Keratinocyte (primary cell): ENCODE measurements around the gene PKP4. TPM values are rescaled to one million over a fixed set of nuclear protein-coding genes. Genes with fewer than 3 reads are reported as not detected.
"Not testable (repeated sequence)": the region's sequence is repeated elsewhere in the genome, so short reads cannot be mapped to it uniquely, and the experiment has no call there.

Experiments
- DNase-seq: peaks from one replicate; pipeline ENCODE4 v3.0.0-alpha.2; 2011; ENCODE audit warnings: low read depth, missing footprints, low spot score
- FAIRE-seq: peaks from 2 replicates; lab custom pipeline; 2011; peaks lifted over from hg19 to GRCh38; lab: Jason Lieb, UNC
- H2AFZ ChIP-seq: 2 replicates; pipeline ENCODE4 v1.6.0; 2012; ENCODE audit warnings: low read length, control low read depth, inconsistent platforms; ENCODE audit not compliant: control insufficient read depth
- H3K27ac ChIP-seq: 2 replicates; pipeline ENCODE4 v1.5.1; 2011; ENCODE audit warnings: low read length; ENCODE audit not compliant: control insufficient read depth, insufficient read depth
- H3K27me3 ChIP-seq: 3 replicates; pipeline ENCODE4 v1.6.0; 2011; ENCODE audit warnings: low read length; ENCODE audit not compliant: control insufficient read depth, insufficient read depth; ENCODE audit errors: extremely low read depth
- H3K36me3 ChIP-seq, 2 experiments: 2 replicates in 1 of 2; 3 replicates in 1 of 2; pipeline ENCODE4 v1.5.1; 2011; ENCODE audit warnings: low read length in 2 of 2, mild to moderate bottlenecking in 1 of 2; ENCODE audit not compliant: control insufficient read depth in 2 of 2, insufficient read depth in 2 of 2; ENCODE audit errors: extremely low read depth in 1 of 2
- H3K4me1 ChIP-seq: 3 replicates; pipeline ENCODE4 v1.5.1; 2011; ENCODE audit warnings: low read length; ENCODE audit not compliant: control insufficient read depth, insufficient read depth; ENCODE audit errors: extremely low read depth
- H3K4me2 ChIP-seq: 3 replicates; pipeline ENCODE4 v1.6.0; 2011; ENCODE audit warnings: low read depth, low read length; ENCODE audit not compliant: control insufficient read depth, insufficient read depth; ENCODE audit errors: extremely low read depth
- H3K4me3 ChIP-seq, 3 experiments: fragments of 200-600 bp in 1 of 3; sonication (generic) in 1 of 3; 2 replicates in 2 of 3; 3 replicates in 1 of 3; pipeline ENCODE4 v1.5.1; 2011 to 2016; ENCODE audit warnings: low read length in 3 of 3, mild to moderate bottlenecking in 3 of 3, control low read depth in 2 of 3, inconsistent platforms in 1 of 3, low read depth in 1 of 3, mixed read lengths in 1 of 3, mixed run types in 1 of 3, moderate library complexity in 1 of 3; ENCODE audit not compliant: control insufficient read depth in 2 of 3, insufficient read depth in 2 of 3; ENCODE audit errors: extremely low read depth in 1 of 3
- H3K79me2 ChIP-seq: 2 replicates; pipeline ENCODE4 v1.6.0; 2012; ENCODE audit warnings: low read length; ENCODE audit not compliant: control insufficient read depth, insufficient read depth
- H3K9ac ChIP-seq: 3 replicates; pipeline ENCODE4 v1.6.0; 2011; ENCODE audit warnings: low read length; ENCODE audit not compliant: control insufficient read depth, insufficient read depth; ENCODE audit errors: extremely low read depth
- H3K9me1 ChIP-seq: 3 replicates; pipeline ENCODE4 v1.6.0; 2011; ENCODE audit warnings: low read length; ENCODE audit not compliant: control insufficient read depth, insufficient read depth; ENCODE audit errors: extremely low read depth
- H3K9me3 ChIP-seq: 2 replicates; pipeline ENCODE4 v1.5.1; 2012; ENCODE audit warnings: low read depth, low read length; ENCODE audit not compliant: control insufficient read depth
- H4K20me1 ChIP-seq: 3 replicates; pipeline ENCODE4 v1.6.0; 2011; ENCODE audit warnings: low read length; ENCODE audit not compliant: control insufficient read depth, insufficient read depth; ENCODE audit errors: extremely low read depth
- CTCF ChIP-seq, 3 experiments: IDR thresholded peaks in 1 of 3; conservative IDR thresholded peaks in 1 of 3; optimal IDR thresholded peaks in 1 of 3; 2 replicates in 2 of 3; 3 replicates in 1 of 3; pipeline versions ENCODE3 to v1.5.1; 2011; ENCODE audit warnings: low read length in 3 of 3, mild to moderate bottlenecking in 3 of 3, moderate library complexity in 2 of 3, control low read depth in 1 of 3, inconsistent platforms in 1 of 3; ENCODE audit not compliant: insufficient read depth in 2 of 3; ENCODE audit errors: extremely low read depth in 1 of 3
- EZH2 ChIP-seq: IDR thresholded peaks from one replicate; pipeline ENCODE4 v1.6.1; 2012; ENCODE audit warnings: inconsistent platforms, mild to moderate bottlenecking, low read length, moderate library complexity
- dilution Hi-C: fragments of 300-500 bp; cut with MboI; formaldehyde crosslinking; loops from one replicate; pipeline ENCODE4 v1.7.0; 2020; ENCODE audit warnings: low sequenced_read_pairs; ENCODE audit not compliant: extremely low pct_ligation_motif_present
- polyA plus RNA-seq, 5 experiments: library from polyadenylated mRNA; depleted of rRNA in 3 of 5; stranded (reverse) in 3 of 5; stranded (forward) in 1 of 5; unstranded in 1 of 5; fragments of >200 nt; gene quantifications; 1 replicate in 1 of 5; 2 replicates in 3 of 5; 3 replicates in 1 of 5; pipeline versions ENCODE4 v1.2.1 to v1.2.3, GENCODE V29; 2011 to 2012; ENCODE audit warnings: missing spikeins in 2 of 5, low read depth in 1 of 5, low replicate concordance in 1 of 5

PKP4 gene
- polyA plus RNA-seq, 1 donor (not counting 4 experiments of a cell fraction or from before 2014, with no cell fraction given) = 43.8 TPM

GRCh38 chr2:158701101-158701500, 244.3 kb downstream of the PKP4 start:
- no peaks in the 10 kb centered on the region for H3K9me1 ChIP-seq
- H3K4me2 ChIP-seq = no peak overlapping the region
- no peak overlapping the region for H2AFZ ChIP-seq
- no peak for DNase-seq
- H3K4me3 ChIP-seq = no peak overlapping the region
- H3K4me1 ChIP-seq = no peaks in the 10 kb centered on the region
- no peaks in the 10 kb centered on the region for H3K79me2 ChIP-seq
- H3K9me3 ChIP-seq = no peaks in the 10 kb centered on the region
- no peak for FAIRE-seq
- no peak overlapping the region for H3K9ac ChIP-seq
- no peaks in the 10 kb centered on the region for H4K20me1 ChIP-seq
- dilution Hi-C loops = no loop called here
- H3K27me3 ChIP-seq = peaks cover 3% of the 10 kb centered on the region
- TF ChIP-seq CTCF (optimal IDR thresholded peaks at IDR 0.05 in 1 of 3, IDR thresholded peaks at IDR 0.05 in 1 of 3, conservative IDR thresholded peaks at IDR 0.05 in 1 of 3; ENCODE audit: extremely low read depth in 1 of 3, insufficient read depth in 2 of 3, low read length in 3 of 3) (no peak), EZH2 (no peak)
- no peaks in the 10 kb centered on the region for H3K36me3 ChIP-seq
- H3K27ac ChIP-seq = no peak overlapping the region

- no peak overlapping the region for H3K4me2 ChIP-seq
- H3K27ac ChIP-seq = no peak overlapping the region
- no peaks in the 10 kb centered on the region for H3K9me3 ChIP-seq
- DNase-seq (no peak), FAIRE-seq (no peak)
- H3K36me3 ChIP-seq = no peaks in the 10 kb centered on the region
- H3K9ac ChIP-seq = no peak overlapping the region
- no peaks in the 10 kb centered on the region for H3K27me3 ChIP-seq
- H3K9me1 ChIP-seq = no peaks in the 10 kb centered on the region
- no peak overlapping the region for H2AFZ ChIP-seq
- H3K79me2 ChIP-seq = no peaks in the 10 kb centered on the region
- H3K4me1 ChIP-seq = no peaks in the 10 kb centered on the region
- H3K4me3 ChIP-seq = no peak overlapping the region
- dilution Hi-C loops = no loop called here
- H4K20me1 ChIP-seq = no peaks in the 10 kb centered on the region
- no peak for TF ChIP-seq EZH2
- TF ChIP-seq CTCF (optimal IDR thresholded peaks at IDR 0.05 in 1 of 3, IDR thresholded peaks at IDR 0.05 in 1 of 3, conservative IDR thresholded peaks at IDR 0.05 in 1 of 3; ENCODE audit: extremely low read depth in 1 of 3, insufficient read depth in 2 of 3, low read length in 3 of 3) = no peak
These were observed 246.0 kb downstream of the PKP4 start for GRCh38 chr2:158702740-158703139.

- H3K36me3 ChIP-seq, H3K4me2 ChIP-seq, H3K4me1 ChIP-seq, H2AFZ ChIP-seq, dilution Hi-C loops, H3K27me3 ChIP-seq, H4K20me1 ChIP-seq, H3K9ac ChIP-seq, H3K9me3 ChIP-seq, H3K9me1 ChIP-seq, H3K4me3 ChIP-seq, H3K27ac ChIP-seq, FAIRE-seq, DNase-seq, H3K79me2 ChIP-seq: not testable (repeated sequence)
These were observed 248.1 kb downstream of the PKP4 start for GRCh38 chr2:158704724-158705465.
